ENCODE measurements around the gene LRRTM4. TPM values are rescaled to one million over a fixed set of nuclear protein-coding genes. Genes with fewer than 3 reads are reported as not detected.

The LRRTM4 gene
- total and polyA plus RNA-seq, 10 of the 15 experiments (the other 5 are each of a cell fraction or from before 2014, with no cell fraction given), result 0.01 to 1.0 TPM; not detected in 8

DNA sequence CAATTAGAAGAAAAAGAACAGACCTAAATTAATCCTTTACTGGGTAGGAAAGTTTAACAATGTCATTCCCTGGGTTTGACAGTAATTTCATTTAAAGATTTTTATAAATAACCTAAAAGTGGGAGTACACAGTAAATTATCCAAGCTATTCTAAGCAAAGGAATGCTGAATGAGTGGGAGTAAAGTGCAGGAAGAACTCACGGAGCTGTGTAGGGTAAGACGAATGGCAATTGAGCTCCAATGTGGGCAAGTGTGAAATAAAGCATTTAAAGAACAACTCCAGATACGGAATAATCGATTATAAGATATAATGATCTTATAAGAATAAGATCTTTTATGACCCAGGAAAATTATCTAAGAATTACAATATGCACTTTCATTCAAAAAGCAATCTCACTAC, 93.2 kb downstream of the LRRTM4 start (continued):
- TF ChIP-seq, protein P1, sequence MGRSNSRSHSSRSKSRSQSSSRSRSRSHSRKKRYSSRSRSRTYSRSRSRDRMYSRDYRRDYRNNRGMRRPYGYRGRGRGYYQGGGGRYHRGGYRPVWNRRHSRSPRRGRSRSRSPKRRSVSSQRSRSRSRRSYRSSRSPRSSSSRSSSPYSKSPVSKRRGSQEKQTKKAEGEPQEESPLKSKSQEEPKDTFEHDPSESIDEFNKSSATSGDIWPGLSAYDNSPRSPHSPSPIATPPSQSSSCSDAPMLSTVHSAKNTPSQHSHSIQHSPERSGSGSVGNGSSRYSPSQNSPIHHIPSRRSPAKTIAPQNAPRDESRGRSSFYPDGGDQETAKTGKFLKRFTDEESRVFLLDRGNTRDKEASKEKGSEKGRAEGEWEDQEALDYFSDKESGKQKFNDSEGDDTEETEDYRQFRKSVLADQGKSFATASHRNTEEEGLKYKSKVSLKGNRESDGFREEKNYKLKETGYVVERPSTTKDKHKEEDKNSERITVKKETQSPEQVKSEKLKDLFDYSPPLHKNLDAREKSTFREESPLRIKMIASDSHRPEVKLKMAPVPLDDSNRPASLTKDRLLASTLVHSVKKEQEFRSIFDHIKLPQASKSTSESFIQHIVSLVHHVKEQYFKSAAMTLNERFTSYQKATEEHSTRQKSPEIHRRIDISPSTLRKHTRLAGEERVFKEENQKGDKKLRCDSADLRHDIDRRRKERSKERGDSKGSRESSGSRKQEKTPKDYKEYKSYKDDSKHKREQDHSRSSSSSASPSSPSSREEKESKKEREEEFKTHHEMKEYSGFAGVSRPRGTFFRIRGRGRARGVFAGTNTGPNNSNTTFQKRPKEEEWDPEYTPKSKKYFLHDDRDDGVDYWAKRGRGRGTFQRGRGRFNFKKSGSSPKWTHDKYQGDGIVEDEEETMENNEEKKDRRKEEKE (IDR thresholded peaks at IDR 0.05), result no peak
- TF ChIP-seq, protein P2, sequence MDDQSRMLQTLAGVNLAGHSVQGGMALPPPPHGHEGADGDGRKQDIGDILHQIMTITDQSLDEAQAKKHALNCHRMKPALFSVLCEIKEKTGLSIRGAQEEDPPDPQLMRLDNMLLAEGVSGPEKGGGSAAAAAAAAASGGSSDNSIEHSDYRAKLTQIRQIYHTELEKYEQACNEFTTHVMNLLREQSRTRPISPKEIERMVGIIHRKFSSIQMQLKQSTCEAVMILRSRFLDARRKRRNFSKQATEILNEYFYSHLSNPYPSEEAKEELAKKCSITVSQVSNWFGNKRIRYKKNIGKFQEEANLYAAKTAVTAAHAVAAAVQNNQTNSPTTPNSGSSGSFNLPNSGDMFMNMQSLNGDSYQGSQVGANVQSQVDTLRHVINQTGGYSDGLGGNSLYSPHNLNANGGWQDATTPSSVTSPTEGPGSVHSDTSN (IDR thresholded peaks at IDR 0.05; ENCODE audit: insufficient replicate concordance, low read depth, low read length), result no peak
- no peak for TF ChIP-seq NBN (IDR thresholded peaks at IDR 0.05)

DNA sequence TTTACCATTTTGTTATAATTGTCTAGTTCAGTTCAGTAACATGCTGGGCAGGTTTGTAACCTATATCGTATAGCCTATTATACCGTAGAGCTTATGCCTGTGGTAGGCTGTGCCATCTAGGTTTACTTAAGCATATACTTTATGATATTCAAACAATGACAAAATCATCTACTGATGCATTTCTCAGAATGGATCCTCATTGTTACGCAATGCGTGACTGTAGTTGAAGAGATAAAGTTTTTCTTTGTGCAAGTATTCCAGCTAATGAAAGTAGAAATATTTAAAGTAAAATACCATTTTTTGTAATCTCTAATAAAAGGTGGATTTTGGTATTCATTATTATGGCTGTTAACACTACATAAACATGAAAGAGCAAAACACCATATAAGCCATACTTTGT, 100.2 kb downstream of the LRRTM4 start:
- Histone ChIP-seq H3K36me3 (ENCODE audit: control insufficient read depth in 2 of 2, insufficient read depth in 2 of 2, low read length in 1 of 2) (no peaks in the 10 kb centered on the region), H3K27ac (ENCODE audit: control insufficient read depth, insufficient read depth) (no peak overlapping the region), H3K79me2 (ENCODE audit: control insufficient read depth, insufficient read depth, low read length) (no peaks in the 10 kb centered on the region), H3K4me1 (ENCODE audit: control insufficient read depth, insufficient read depth, low read length) (no peaks in the 10 kb centered on the region), H3K4me2 (ENCODE audit: control insufficient read depth, insufficient read depth) (no peak overlapping the region), H3K4me3 (no peak overlapping the region), H3K9ac (ENCODE audit: control insufficient read depth, insufficient read depth, low read length) (no peak overlapping the region), H2AFZ (ENCODE audit: control insufficient read depth, low read depth, low read length) (no peak overlapping the region), H3K9me3 (replicated peaks; ENCODE audit: control insufficient read depth, insufficient read depth, low read length) (no peaks in the 10 kb centered on the region), H3K27me3 (replicated peaks in 1 of 2; ENCODE audit: control insufficient read depth in 2 of 2, insufficient read depth in 2 of 2, low read length in 1 of 2) (no peaks in the 10 kb centered on the region), H4K20me1 (ENCODE audit: control insufficient read depth, insufficient read depth) (no peaks in the 10 kb centered on the region)
- no peak for ATAC-seq
- intact Hi-C loops (cut with micrococcal nuclease; ENCODE audit: unreplicated experiment) (no loop called here), in situ Hi-C loops (cut with MboI) (no loop called here)
- 88% methylated on average over 4 of the region's 4 CpGs for WGBS (ENCODE audit: insufficient coverage, insufficient replicate concordance, low lambda C conversion rate, missing lambda C conversion rate)
- TF ChIP-seq, protein P3, sequence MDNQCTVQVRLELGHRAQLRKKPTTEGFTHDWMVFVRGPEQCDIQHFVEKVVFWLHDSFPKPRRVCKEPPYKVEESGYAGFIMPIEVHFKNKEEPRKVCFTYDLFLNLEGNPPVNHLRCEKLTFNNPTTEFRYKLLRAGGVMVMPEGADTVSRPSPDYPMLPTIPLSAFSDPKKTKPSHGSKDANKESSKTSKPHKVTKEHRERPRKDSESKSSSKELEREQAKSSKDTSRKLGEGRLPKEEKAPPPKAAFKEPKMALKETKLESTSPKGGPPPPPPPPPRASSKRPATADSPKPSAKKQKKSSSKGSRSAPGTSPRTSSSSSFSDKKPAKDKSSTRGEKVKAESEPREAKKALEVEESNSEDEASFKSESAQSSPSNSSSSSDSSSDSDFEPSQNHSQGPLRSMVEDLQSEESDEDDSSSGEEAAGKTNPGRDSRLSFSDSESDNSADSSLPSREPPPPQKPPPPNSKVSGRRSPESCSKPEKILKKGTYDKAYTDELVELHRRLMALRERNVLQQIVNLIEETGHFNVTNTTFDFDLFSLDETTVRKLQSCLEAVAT (IDR thresholded peaks at IDR 0.05), result no peak
- TF ChIP-seq PAX8 (IDR thresholded peaks at IDR 0.05) (no peak), SPI1 (IDR thresholded peaks at IDR 0.05; ENCODE audit: borderline replicate concordance, insufficient read depth, low read depth, low read length) (no peak)
- TF ChIP-seq, protein P4, sequence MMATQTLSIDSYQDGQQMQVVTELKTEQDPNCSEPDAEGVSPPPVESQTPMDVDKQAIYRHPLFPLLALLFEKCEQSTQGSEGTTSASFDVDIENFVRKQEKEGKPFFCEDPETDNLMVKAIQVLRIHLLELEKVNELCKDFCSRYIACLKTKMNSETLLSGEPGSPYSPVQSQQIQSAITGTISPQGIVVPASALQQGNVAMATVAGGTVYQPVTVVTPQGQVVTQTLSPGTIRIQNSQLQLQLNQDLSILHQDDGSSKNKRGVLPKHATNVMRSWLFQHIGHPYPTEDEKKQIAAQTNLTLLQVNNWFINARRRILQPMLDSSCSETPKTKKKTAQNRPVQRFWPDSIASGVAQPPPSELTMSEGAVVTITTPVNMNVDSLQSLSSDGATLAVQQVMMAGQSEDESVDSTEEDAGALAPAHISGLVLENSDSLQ (IDR thresholded peaks at IDR 0.05), result no peak
- SMC1A ChIA-PET (ENCODE audit: uncharacterized antibody, unreplicated experiment), result no interaction called here
- FAIRE-seq, result no peak
- CTCF ChIA-PET, result interaction anchor here (1.0 kb wide), 1 partner anchor 12 kb away, joined by 3 read pairs; no protein-coding TSS in a partner anchor
- RAD21 ChIA-PET (ENCODE audit: unreplicated experiment), result no interaction called here
- no peak for DNase-seq (ENCODE audit: low read depth, low spot score)
- POLR2A ChIA-PET, result no interaction called here
- BruUV-seq (replicated peaks), result no TSS peak

Data from GM12878 (cell line).